ENCODE measurements around the gene MRPS33. TPM values are rescaled to one million over a fixed set of nuclear protein-coding genes. Genes with fewer than 3 reads are reported as not detected.
"Not testable (repeated sequence)": the region's sequence is repeated elsewhere in the genome, so short reads cannot be mapped to it uniquely, and the experiment has no call there.

The MRPS33 gene
- total RNA-seq, 3 donors from 2014 or later, result 69.7 to 84.4 (median 74.1) TPM

- Mint-ChIP-seq H3K36me3 (ENCODE audit: insufficient read depth) (no peaks in the 10 kb centered on the region), H3K4me1 (ENCODE audit: low read depth) (no peaks in the 10 kb centered on the region), H3K27me3 (ENCODE audit: low read depth) (peaks cover 4% of the 10 kb centered on the region), H3K4me3 (no peak overlapping the region), H3K9me3 (no peaks in the 10 kb centered on the region)
- DNase-seq, result no peak
- ATAC-seq, result no peak
Observed at GRCh38 chr7:140990193-140990962, 24.4 kb downstream of the MRPS33 start.

GRCh38 chr7:140989068-140989467, 25.7 kb downstream of the MRPS33 start:
- Mint-ChIP-seq H3K27me3 (ENCODE audit: low read depth) (peaks cover 4% of the 10 kb centered on the region), H3K4me3 (no peak overlapping the region), H3K36me3 (ENCODE audit: insufficient read depth) (no peaks in the 10 kb centered on the region), H3K9me3 (peaks cover 4% of the 10 kb centered on the region), H3K4me1 (ENCODE audit: low read depth) (no peaks in the 10 kb centered on the region)
- DNase-seq (no peak), ATAC-seq (no peak)

- peaks cover 4% of the 10 kb centered on the region for H3K9me3 Mint-ChIP-seq
- H3K4me3 Mint-ChIP-seq, result no peak overlapping the region
- H3K36me3 Mint-ChIP-seq (ENCODE audit: insufficient read depth), result no peaks in the 10 kb centered on the region
- H3K4me1 Mint-ChIP-seq (ENCODE audit: low read depth), result no peaks in the 10 kb centered on the region
- ATAC-seq, result no peak
- DNase-seq, result no peak
- H3K27me3 Mint-ChIP-seq (ENCODE audit: low read depth), result peaks cover 13% of the 10 kb centered on the region
Observed at GRCh38 chr7:140983802-140984201, 30.9 kb downstream of the MRPS33 start.

- H3K9me3 Mint-ChIP-seq, result peaks cover 4% of the 10 kb centered on the region
- ATAC-seq, result no peak
Observed at GRCh38 chr7:140982508-140982907, 32.2 kb downstream of the MRPS33 start.

GRCh38 chr7:140981951-140982350, 32.8 kb downstream of the MRPS33 start:
- no peak for ATAC-seq
- Mint-ChIP-seq H3K9me3 (peaks cover 4% of the 10 kb centered on the region), H3K36me3 (ENCODE audit: insufficient read depth) (no peaks in the 10 kb centered on the region), H3K27me3 (ENCODE audit: low read depth) (peaks cover 13% of the 10 kb centered on the region), H3K4me3 (no peak overlapping the region), H3K4me1 (ENCODE audit: low read depth) (no peaks in the 10 kb centered on the region)
- no peak for DNase-seq

More at GRCh38 chr7:140982508-140982907, 32.2 kb downstream of the MRPS33 start:
- no peak for DNase-seq
- Mint-ChIP-seq H3K36me3 (ENCODE audit: insufficient read depth) (no peaks in the 10 kb centered on the region), H3K4me3 (no peak overlapping the region), H3K4me1 (ENCODE audit: low read depth) (no peaks in the 10 kb centered on the region), H3K27me3 (ENCODE audit: low read depth) (peaks cover 13% of the 10 kb centered on the region)

- no peak for ATAC-seq
- Mint-ChIP-seq H3K36me3 (ENCODE audit: insufficient read depth) (no peaks in the 10 kb centered on the region), H3K4me1 (ENCODE audit: low read depth) (no peaks in the 10 kb centered on the region), H3K4me3 (no peak overlapping the region), H3K9me3 (no peaks in the 10 kb centered on the region), H3K27me3 (ENCODE audit: low read depth) (peaks cover 12% of the 10 kb centered on the region)
- no peak for DNase-seq
Observed at GRCh38 chr7:140977741-140978140, 37.0 kb downstream of the MRPS33 start.

- no peaks in the 10 kb centered on the region for H3K9me3 Mint-ChIP-seq
- H3K27me3 Mint-ChIP-seq (ENCODE audit: low read depth), result peaks cover 3% of the 10 kb centered on the region
- no peak for DNase-seq
- no peaks in the 10 kb centered on the region for H3K36me3 Mint-ChIP-seq (ENCODE audit: insufficient read depth)
- H3K4me1 Mint-ChIP-seq (ENCODE audit: low read depth), result no peaks in the 10 kb centered on the region
- ATAC-seq, result no peak
- H3K4me3 Mint-ChIP-seq, result no peak overlapping the region
Observed at GRCh38 chr7:140972876-140973829, 41.6 kb downstream of the MRPS33 start.

GRCh38 chr7:140972344-140972743, 42.4 kb downstream of the MRPS33 start:
- Mint-ChIP-seq H3K27me3 (ENCODE audit: low read depth) (peaks cover 3% of the 10 kb centered on the region), H3K9me3 (no peaks in the 10 kb centered on the region), H3K4me1 (ENCODE audit: low read depth) (no peaks in the 10 kb centered on the region), H3K36me3 (ENCODE audit: insufficient read depth) (no peaks in the 10 kb centered on the region), H3K4me3 (no peak overlapping the region)
- DNase-seq (no peak), ATAC-seq (no peak)

GRCh38 chr7:140967438-140967837, 47.3 kb downstream of the MRPS33 start:
- Mint-ChIP-seq H3K27me3 (ENCODE audit: low read depth) (no peaks in the 10 kb centered on the region), H3K4me1 (ENCODE audit: low read depth) (no peaks in the 10 kb centered on the region), H3K9me3 (no peaks in the 10 kb centered on the region), H3K4me3 (no peak overlapping the region), H3K36me3 (ENCODE audit: insufficient read depth) (no peaks in the 10 kb centered on the region)
- ATAC-seq, result no peak
- DNase-seq, result no peak

- H3K9me3 Mint-ChIP-seq, result no peaks in the 10 kb centered on the region
- no peak overlapping the region for H3K4me3 Mint-ChIP-seq
- DNase-seq, result no peak
- H3K27me3 Mint-ChIP-seq (ENCODE audit: low read depth), result no peaks in the 10 kb centered on the region
- no peaks in the 10 kb centered on the region for H3K36me3 Mint-ChIP-seq (ENCODE audit: insufficient read depth)
- no peaks in the 10 kb centered on the region for H3K4me1 Mint-ChIP-seq (ENCODE audit: low read depth)
- ATAC-seq, result no peak
Observed at GRCh38 chr7:140966561-140967233, 48.1 kb downstream of the MRPS33 start.

GRCh38 chr7:140961117-140961516, 53.6 kb downstream of the MRPS33 start:
- ATAC-seq (no peak), DNase-seq (no peak)
- no peaks in the 10 kb centered on the region for H3K27me3 Mint-ChIP-seq (ENCODE audit: low read depth)
- H3K9me3 Mint-ChIP-seq, result peaks cover 4% of the 10 kb centered on the region
- H3K4me1 Mint-ChIP-seq (ENCODE audit: low read depth), result no peaks in the 10 kb centered on the region
- no peaks in the 10 kb centered on the region for H3K36me3 Mint-ChIP-seq (ENCODE audit: insufficient read depth)
- H3K4me3 Mint-ChIP-seq, result no peak overlapping the region

GRCh38 chr7:140956997-140957396, 57.8 kb downstream of the MRPS33 start:
- ATAC-seq; H3K36me3 Mint-ChIP-seq (ENCODE audit: insufficient read depth); H3K4me3 Mint-ChIP-seq; DNase-seq; H3K9me3 Mint-ChIP-seq; H3K4me1 Mint-ChIP-seq (ENCODE audit: low read depth); H3K27me3 Mint-ChIP-seq (ENCODE audit: low read depth): not testable (repeated sequence)
